ENCODE data around the gene SECTM1.
A peak's percentile ranks its signal among the peaks of the same experiment; 100 is the strongest.

The SECTM1 gene

DNA sequence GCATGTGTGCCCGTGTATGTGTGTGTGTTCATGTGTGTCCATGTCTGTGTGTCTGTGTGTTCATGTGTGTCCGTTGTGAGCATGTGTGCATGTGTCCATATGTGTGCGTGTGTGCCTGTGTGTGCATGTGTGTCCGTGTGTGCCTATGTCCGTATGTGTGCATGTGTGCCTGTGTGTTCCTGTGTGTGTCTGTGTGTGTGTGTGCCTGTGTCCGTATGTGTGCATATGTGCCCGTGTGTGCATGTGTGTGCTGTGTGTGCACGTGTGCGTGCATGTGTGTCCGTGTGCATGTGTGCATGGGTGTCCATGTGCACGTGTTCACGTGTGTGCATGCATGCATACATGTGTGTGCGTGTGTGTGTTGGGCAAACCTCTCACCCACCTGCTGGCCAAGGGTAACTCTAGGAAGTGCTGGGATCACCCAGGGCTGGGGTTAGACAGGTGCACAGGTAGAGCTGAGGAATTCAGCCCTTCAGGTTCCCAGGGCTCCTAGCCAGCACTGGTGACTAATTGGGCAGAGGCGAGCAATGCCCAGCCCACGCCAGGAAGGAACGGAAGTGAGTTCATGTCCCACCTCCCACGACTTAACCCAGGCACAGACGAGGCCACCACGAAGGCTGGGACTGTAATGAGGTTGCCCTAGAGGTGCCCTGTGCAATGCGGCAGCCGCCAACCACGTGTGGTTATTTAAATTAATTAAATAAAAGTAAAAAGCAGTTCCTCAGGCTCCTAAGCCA lies 51.9 kb downstream of the SECTM1 start:
- Histone ChIP-seq H3K36me3 (ENCODE audit: control insufficient read depth, insufficient read depth, low read length) (no peaks in the 10 kb centered on the region), H3K9ac (ENCODE audit: low read depth, low read length) (no peak overlapping the region), H3K9me3 (ENCODE audit: control insufficient read depth, insufficient read depth, low read length) (no peaks in the 10 kb centered on the region), H3K27me3 (ENCODE audit: control insufficient read depth, insufficient read depth, low read length) (no peaks in the 10 kb centered on the region), H3K4me1 (ENCODE audit: control insufficient read depth, insufficient read depth, low read length) (no peaks in the 10 kb centered on the region), H3K4me3 (ENCODE audit: low read depth, low read length) (no peak overlapping the region)

DNA sequence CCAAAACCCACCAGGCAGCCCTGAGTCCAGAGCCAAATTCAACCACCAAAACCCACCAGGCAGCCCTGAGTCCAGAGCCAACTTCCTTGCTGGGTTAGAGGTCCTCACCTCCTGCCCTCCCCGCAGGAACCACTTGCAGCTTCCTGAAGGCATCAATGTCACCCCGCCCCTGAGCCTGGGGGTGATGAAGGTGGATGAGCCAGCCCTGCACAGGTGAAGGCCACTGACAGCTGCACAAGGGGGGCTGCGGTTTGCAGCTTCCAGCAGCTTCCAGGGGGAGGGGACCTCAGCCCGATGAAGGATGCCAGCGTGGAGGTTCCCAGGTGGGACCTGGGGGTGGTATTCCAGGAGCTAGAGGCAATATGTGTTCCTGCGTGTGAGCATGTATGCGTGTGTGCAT lies 52.5 kb downstream of the SECTM1 start:
- Histone ChIP-seq H3K9ac (ENCODE audit: low read depth, low read length) (no peak overlapping the region), H3K4me1 (ENCODE audit: control insufficient read depth, insufficient read depth, low read length) (no peaks in the 10 kb centered on the region), H3K9me3 (ENCODE audit: control insufficient read depth, insufficient read depth, low read length) (no peaks in the 10 kb centered on the region), H3K4me3 (ENCODE audit: low read depth, low read length) (no peak overlapping the region), H3K27me3 (ENCODE audit: control insufficient read depth, insufficient read depth, low read length) (no peaks in the 10 kb centered on the region), H3K36me3 (ENCODE audit: control insufficient read depth, insufficient read depth, low read length) (no peaks in the 10 kb centered on the region)

DNA sequence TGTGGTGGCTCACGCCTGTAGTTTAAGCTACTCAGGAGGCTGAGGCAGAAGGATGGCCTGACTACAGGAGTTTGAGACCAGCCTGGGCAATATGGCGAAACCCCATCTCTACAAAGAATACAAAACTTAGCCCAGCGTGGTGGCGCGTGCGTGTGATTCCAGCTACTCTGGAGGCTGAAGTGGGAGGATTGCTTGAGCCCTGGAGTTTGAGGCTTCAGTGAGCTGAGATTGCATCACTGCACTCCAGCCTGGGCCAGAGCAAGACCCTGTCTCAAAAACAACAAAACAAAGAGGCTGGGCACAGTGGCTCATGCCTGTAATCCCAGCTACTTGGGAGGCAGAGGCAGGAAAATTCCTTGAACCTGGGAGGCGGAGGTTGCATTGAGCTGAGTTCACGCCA lies 53.0 kb downstream of the SECTM1 start:
- Histone ChIP-seq H3K36me3 (ENCODE audit: control insufficient read depth, insufficient read depth, low read length) (no peaks in the 10 kb centered on the region), H3K4me3 (ENCODE audit: low read depth, low read length) (no peak overlapping the region), H3K27me3 (ENCODE audit: control insufficient read depth, insufficient read depth, low read length) (no peaks in the 10 kb centered on the region), H3K4me1 (ENCODE audit: control insufficient read depth, insufficient read depth, low read length) (no peaks in the 10 kb centered on the region), H3K9me3 (ENCODE audit: control insufficient read depth, insufficient read depth, low read length) (no peaks in the 10 kb centered on the region), H3K9ac (ENCODE audit: low read depth, low read length) (no peak overlapping the region)

DNA sequence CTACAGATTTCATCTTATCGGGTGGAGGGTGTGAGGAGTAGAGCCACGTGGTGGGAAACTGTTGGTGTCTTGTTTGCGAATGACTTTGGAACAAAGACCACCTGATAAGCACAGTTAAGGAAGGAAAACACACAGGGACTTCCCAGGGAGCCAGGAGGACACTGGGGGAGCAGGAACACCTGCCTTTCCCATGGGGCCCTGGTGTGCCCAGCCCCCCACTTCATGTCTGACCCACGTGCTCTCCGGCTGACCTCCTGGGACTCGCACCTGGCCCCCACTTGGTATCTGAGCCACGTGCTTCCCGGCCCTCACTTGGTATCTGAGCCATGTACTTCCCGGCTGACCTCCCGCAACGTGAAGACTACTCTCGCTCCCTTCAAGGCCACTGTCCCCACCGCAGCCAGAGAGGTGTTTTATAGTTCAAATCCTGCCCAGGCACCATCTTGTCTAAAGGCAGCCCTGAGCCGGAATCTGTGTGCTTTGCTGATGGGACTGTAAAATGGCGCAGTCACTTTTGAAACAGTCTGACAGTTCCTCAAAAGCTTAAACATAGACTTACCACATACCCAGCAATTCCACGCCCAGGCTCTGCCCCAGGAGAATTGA lies 54.7 kb downstream of the SECTM1 start:
- Histone ChIP-seq H3K9ac (ENCODE audit: low read depth, low read length) (no peak overlapping the region), H3K4me1 (ENCODE audit: control insufficient read depth, insufficient read depth, low read length) (peaks cover 4% of the 10 kb centered on the region), H3K4me3 (ENCODE audit: low read depth, low read length) (no peak overlapping the region), H3K36me3 (ENCODE audit: control insufficient read depth, insufficient read depth, low read length) (no peaks in the 10 kb centered on the region), H3K27me3 (ENCODE audit: control insufficient read depth, insufficient read depth, low read length) (peaks cover 3% of the 10 kb centered on the region), H3K9me3 (ENCODE audit: control insufficient read depth, insufficient read depth, low read length) (no peaks in the 10 kb centered on the region)

DNA sequence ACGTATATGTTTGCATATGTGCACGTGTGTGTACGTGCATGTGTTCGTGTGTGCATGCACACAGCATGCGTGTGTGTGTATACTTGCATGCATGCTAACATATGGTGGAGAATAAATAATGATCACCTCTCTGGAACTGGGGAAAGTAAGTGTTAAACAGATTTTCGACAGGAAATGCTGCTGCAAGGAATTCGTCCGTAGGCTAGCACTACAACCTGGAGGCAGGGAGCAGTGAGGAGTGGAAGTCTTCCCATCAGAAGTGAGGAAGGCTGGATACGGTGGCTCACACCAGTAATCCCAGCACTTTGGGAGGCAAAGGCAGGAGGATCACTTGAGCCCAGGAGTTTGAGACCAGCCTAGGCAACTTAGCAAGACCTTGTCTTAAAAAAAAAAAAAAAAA lies 55.3 kb downstream of the SECTM1 start:
- H3K4me3 ChIP-seq (ENCODE audit: low read depth, low read length): no peak overlapping the region
- H3K9me3 ChIP-seq (ENCODE audit: control insufficient read depth, insufficient read depth, low read length): no peaks in the 10 kb centered on the region
- no peaks in the 10 kb centered on the region for H3K36me3 ChIP-seq (ENCODE audit: control insufficient read depth, insufficient read depth, low read length)
- H3K27me3 ChIP-seq (ENCODE audit: control insufficient read depth, insufficient read depth, low read length): peaks cover 3% of the 10 kb centered on the region
- peaks cover 6% of the 10 kb centered on the region for H3K4me1 ChIP-seq (ENCODE audit: control insufficient read depth, insufficient read depth, low read length)
- H3K9ac ChIP-seq (ENCODE audit: low read depth, low read length): no peak overlapping the region

DNA sequence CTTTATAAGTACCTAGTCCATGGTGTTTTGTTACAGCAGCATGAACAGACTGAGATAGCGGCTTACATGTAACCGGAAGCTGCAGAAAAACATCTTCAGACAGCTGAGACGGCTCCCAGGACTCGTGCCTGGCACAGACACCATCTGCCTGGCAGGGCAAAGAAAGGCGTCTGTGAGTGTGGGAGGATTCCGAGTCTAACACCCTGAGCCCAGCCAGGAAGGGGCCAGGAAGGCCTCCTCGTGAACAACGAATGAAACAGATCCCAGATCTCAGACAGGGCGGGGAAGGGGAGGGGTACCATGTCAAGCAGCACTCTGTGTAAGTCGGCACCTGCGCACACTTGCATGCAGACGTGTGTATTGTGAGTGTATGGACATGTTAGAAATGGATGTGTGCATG lies 55.7 kb downstream of the SECTM1 start:
- no peak overlapping the region for H3K9ac ChIP-seq (ENCODE audit: low read depth, low read length)
- peaks cover 3% of the 10 kb centered on the region for H3K27me3 ChIP-seq (ENCODE audit: control insufficient read depth, insufficient read depth, low read length)
- H3K9me3 ChIP-seq (ENCODE audit: control insufficient read depth, insufficient read depth, low read length): no peaks in the 10 kb centered on the region
- no peak overlapping the region for H3K4me3 ChIP-seq (ENCODE audit: low read depth, low read length)
- peaks cover 6% of the 10 kb centered on the region for H3K4me1 ChIP-seq (ENCODE audit: control insufficient read depth, insufficient read depth, low read length)
- no peaks in the 10 kb centered on the region for H3K36me3 ChIP-seq (ENCODE audit: control insufficient read depth, insufficient read depth, low read length)

DNA sequence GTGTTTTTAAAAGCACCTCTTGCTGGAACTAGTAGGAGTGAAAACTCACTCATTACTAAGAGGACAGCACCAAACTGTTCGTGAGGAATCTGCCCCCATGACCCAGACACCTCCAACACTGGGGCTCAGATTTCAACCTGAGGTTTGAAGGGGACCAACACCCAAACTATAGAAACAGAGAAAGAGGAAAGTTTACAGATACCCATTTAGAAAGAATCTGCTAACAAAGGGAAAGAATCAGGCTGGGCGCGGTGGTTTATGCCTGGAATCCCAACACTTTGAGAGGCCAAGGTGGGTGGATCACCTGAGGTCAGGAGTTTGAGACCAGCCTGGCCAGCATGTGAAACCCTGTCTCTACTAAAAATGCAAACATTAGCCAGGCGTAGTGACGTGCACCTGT lies 56.6 kb downstream of the SECTM1 start:
- H3K36me3 ChIP-seq (ENCODE audit: control insufficient read depth, insufficient read depth, low read length): no peaks in the 10 kb centered on the region
- H3K9ac ChIP-seq (ENCODE audit: low read depth, low read length): no peak overlapping the region
- no peak overlapping the region for H3K4me3 ChIP-seq (ENCODE audit: low read depth, low read length)
- H3K27me3 ChIP-seq (ENCODE audit: control insufficient read depth, insufficient read depth, low read length): peaks cover 3% of the 10 kb centered on the region
- H3K4me1 ChIP-seq (ENCODE audit: control insufficient read depth, insufficient read depth, low read length): peaks cover 6% of the 10 kb centered on the region
- no peaks in the 10 kb centered on the region for H3K9me3 ChIP-seq (ENCODE audit: control insufficient read depth, insufficient read depth, low read length)

DNA sequence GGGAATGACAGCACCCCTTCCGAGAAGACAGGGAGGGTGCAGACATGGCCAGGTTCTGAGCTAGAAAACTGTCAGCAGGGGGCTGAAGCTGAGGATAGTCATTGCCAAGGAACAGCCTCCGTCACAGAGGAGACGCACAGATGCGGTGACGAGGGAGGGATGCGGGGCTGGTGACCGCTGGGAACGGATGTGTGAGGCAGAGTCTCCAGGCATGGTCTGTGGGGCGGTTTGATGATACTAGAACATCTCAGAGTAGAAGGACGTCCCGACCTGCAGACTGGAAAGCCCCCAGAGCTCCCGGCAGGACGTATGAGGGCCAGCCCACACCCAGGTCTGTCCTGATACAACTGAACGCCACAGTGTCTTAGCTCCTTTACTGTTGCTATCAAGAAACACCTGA lies 58.2 kb downstream of the SECTM1 start:
- H3K4me1 ChIP-seq (ENCODE audit: control insufficient read depth, insufficient read depth, low read length): peaks cover 8% of the 10 kb centered on the region
- no peak overlapping the region for H3K9ac ChIP-seq (ENCODE audit: low read depth, low read length)
- no peaks in the 10 kb centered on the region for H3K9me3 ChIP-seq (ENCODE audit: control insufficient read depth, insufficient read depth, low read length)
- H3K4me3 ChIP-seq (ENCODE audit: low read depth, low read length): no peak overlapping the region
- peaks cover 3% of the 10 kb centered on the region for H3K27me3 ChIP-seq (ENCODE audit: control insufficient read depth, insufficient read depth, low read length)
- H3K36me3 ChIP-seq (ENCODE audit: control insufficient read depth, insufficient read depth, low read length): peaks cover 10% of the 10 kb centered on the region

DNA sequence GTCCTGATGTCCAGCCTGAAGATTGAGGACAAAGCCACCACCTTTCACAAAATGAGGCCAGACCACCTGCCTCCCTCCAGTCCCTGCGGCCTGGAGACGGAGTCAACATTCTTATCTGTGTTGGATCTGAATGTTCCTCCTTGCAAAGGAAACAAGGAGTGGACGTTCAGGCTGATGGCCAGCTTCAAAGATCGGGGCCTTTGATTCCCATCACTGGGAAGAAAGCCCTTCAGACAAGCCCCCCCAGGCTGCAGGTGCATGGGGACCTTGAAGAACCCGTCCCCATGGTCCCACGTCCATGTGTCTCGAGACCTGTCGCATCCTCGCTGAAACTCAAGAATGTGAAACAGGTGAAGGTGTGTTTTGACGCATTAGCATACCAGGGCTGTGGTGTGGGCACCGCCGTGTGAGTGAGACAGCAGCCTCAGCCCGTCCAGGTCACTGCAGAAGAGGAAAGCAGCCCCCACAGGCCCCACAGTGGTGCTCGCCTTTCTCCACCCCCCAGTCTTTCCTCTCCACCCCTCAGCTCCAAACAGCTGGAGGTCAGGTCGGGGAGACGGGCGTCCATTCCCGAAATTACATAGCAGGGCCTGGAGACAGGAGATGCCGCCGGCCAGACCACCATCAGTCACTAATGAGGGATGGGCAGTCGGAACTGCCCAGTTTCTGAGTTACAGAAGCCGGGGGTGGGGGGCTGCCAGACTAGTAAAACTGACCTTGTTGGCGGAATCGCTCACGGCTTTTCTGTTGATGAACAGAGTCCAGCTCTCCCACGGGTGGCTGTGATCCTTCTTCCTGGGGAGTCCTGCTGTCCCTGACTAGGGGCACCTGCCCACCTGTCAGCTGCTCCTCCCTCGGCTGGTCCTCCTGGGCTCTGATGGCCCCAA lies 59.2 kb downstream of the SECTM1 start:
- peaks cover 18% of the 10 kb centered on the region for H3K36me3 ChIP-seq (ENCODE audit: control insufficient read depth, insufficient read depth, low read length)
- peak overlapping the region; percentile 60 for H3K9ac ChIP-seq (ENCODE audit: low read depth, low read length)
- peaks cover 3% of the 10 kb centered on the region for H3K27me3 ChIP-seq (ENCODE audit: control insufficient read depth, insufficient read depth, low read length)
- peak overlapping the region; percentile 64 for H3K4me3 ChIP-seq (ENCODE audit: low read depth, low read length)
- H3K9me3 ChIP-seq (ENCODE audit: control insufficient read depth, insufficient read depth, low read length): no peaks in the 10 kb centered on the region
- peaks cover 10% of the 10 kb centered on the region for H3K4me1 ChIP-seq (ENCODE audit: control insufficient read depth, insufficient read depth, low read length)

DNA sequence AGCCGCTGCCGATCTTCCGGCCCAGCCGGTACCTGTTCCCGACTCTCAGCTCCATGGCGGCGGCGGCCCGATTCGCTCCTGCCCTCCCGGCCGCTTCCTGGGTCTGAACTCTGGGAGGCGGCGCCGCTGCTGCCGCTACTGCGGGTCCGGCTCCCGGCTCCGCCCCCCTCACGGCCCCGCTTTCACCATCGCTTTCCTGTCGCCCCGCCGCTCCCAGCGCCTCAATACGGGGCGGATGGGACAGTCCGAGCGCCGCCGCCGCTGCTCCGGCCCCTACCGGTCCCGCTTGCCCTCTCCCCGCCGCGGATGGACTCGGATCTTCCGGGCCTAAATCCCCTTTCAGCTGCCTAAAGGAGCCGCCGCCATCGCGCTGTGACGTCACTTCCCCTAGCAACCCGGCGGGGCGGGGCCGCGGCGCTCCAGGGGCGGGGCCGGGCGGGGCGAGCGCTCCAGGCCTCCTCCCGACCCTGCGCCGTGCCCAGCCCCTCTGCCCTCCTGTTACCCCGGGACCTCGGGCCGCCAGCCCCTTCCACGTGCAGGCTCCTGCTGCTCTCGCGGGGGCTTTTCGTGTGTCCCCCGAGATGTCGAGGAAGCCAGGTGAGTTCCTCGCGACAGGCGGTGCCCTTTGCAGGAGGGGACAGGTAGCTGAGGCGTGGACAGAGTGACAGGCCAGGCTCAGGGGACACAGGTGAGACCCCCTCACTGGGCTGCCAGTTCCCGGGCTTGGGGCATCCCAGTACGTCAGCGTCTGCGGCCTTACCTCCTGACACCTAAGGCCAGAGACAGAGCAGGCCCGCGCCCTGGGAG lies 60.0 kb downstream of the SECTM1 start, which contains the start of gene CSNK1D:
Gene CSNK1D (minus strand): TSS at position 374 of the 807 bp plus-strand sequence. CDS start 319 bp downstream, at position 55.
- H3K4me1 ChIP-seq (ENCODE audit: control insufficient read depth, insufficient read depth, low read length): peaks cover 12% of the 10 kb centered on the region

More for the DNA sequence above, 60.0 kb downstream of the SECTM1 start, which contains the start of gene CSNK1D:
- peaks cover 3% of the 10 kb centered on the region for H3K27me3 ChIP-seq (ENCODE audit: control insufficient read depth, insufficient read depth, low read length)
- H3K9ac ChIP-seq (ENCODE audit: low read depth, low read length): peak within 1 kb of the TSS; percentile 93
- no peaks in the 10 kb centered on the region for H3K9me3 ChIP-seq (ENCODE audit: control insufficient read depth, insufficient read depth, low read length)
- H3K4me3 ChIP-seq (ENCODE audit: low read depth, low read length): peak within 1 kb of the TSS; percentile 70
- peaks cover 19% of the 10 kb centered on the region for H3K36me3 ChIP-seq (ENCODE audit: control insufficient read depth, insufficient read depth, low read length)

All from iPS-15b (cell line).